AG04449 (cell line): Measurements from ENCODE around the gene TRAM2.

Source experiments
- CTCF ChIA-PET: fragments of 350-600 bp; formaldehyde crosslinking; extraction: SDS; loops from one replicate; lab custom pipeline; 2021; ENCODE audit warnings: antibody characterized with exemption; lab: Yijun Ruan, JAX
- POLR2A ChIA-PET: fragments of 400-600, 350-600 bp; formaldehyde crosslinking; extraction: SDS; loops from one replicate; lab custom pipeline; 2020; ENCODE audit warnings: antibody characterized with exemption, inconsistent platforms; lab: Yijun Ruan, JAX
- DNase-seq: peaks from one replicate; pipeline ENCODE4 v3.0.0-alpha.2; 2010; ENCODE audit warnings: low read depth, low spot score
- H3K4me3 ChIP-seq: 2 replicates; pipeline ENCODE4 v1.5.1; 2011; ENCODE audit warnings: low read depth, mild to moderate bottlenecking, control low read depth, low read length
- CTCF ChIP-seq: IDR thresholded peaks from one replicate; pipeline ENCODE4 v1.5.1; 2011; ENCODE audit warnings: mild to moderate bottlenecking, moderate library complexity, low read length, control low read depth, inconsistent platforms; ENCODE audit not compliant: insufficient read depth; ENCODE audit errors: missing control alignments

The TRAM2 gene

GRCh38 chr6:52605610-52606185 is 28.8 kb upstream of the TRAM2 start:
- no peak for TF ChIP-seq CTCF
- ChIA-PET POLR2A (interaction anchor here (1.5 kb wide), 1 partner anchor 10 kb away, joined by 5 read pairs; no protein-coding TSS in a partner anchor), CTCF (interaction anchor here (0.8 to 6.6 kb wide), 6 partner anchors 9 to 189 kb away, joined by 3 to 79 read pairs (median 8); partner anchors contain the start of gene TRAM2)
- no peak overlapping the region for H3K4me3 ChIP-seq
- no peak for DNase-seq

- ChIA-PET CTCF (interaction anchor here (1.1 to 2.0 kb wide), 6 partner anchors 13 to 199 kb away, joined by 3 to 5 read pairs (median 4); no protein-coding TSS in a partner anchor), POLR2A (interaction anchor here (1.4 kb wide), 1 partner anchor 8 kb away, joined by 5 read pairs; no protein-coding TSS in a partner anchor)
- DNase-seq: no peak
- H3K4me3 ChIP-seq: no peak overlapping the region
- TF ChIP-seq CTCF: no peak
These were observed 26.3 kb upstream of the TRAM2 start for GRCh38 chr6:52603000-52603795.

- CTCF ChIA-PET: interaction anchor here (1.0 to 7.1 kb wide), 20 partner anchors 8 to 191 kb away, joined by 3 to 109 read pairs (median 6); partner anchors contain the start of genes EFHC1 and TRAM2
- POLR2A ChIA-PET: no interaction called here
- no peak for DNase-seq
- H3K4me3 ChIP-seq: no peak overlapping the region
- TF ChIP-seq CTCF: no peak
These were observed 21.9 kb upstream of the TRAM2 start for GRCh38 chr6:52598824-52599190.

GRCh38 chr6:52598123-52598823 is 21.4 kb upstream of the TRAM2 start:
- CTCF ChIA-PET: interaction anchor here (0.6 to 7.1 kb wide), 29 partner anchors 9 to 191 kb away, joined by 3 to 109 read pairs (median 5); partner anchors contain the start of genes EFHC1 and TRAM2
- TF ChIP-seq CTCF: peak; percentile 82
- POLR2A ChIA-PET: no interaction called here
- no peak overlapping the region for H3K4me3 ChIP-seq
- no peak for DNase-seq

- POLR2A ChIA-PET: interaction anchor here (3.7 kb wide), 1 partner anchor 21 kb away, joined by 36 read pairs; the partner anchor contains the start of gene TRAM2
These were observed 20.9 kb upstream of the TRAM2 start for GRCh38 chr6:52597738-52598122.

More at GRCh38 chr6:52597738-52598122, 20.9 kb upstream of the TRAM2 start:
- no peak for TF ChIP-seq CTCF
- no peak for DNase-seq
- H3K4me3 ChIP-seq: no peak overlapping the region
- CTCF ChIA-PET: interaction anchor here (0.6 to 7.1 kb wide), 26 partner anchors 8 to 179 kb away, joined by 3 to 109 read pairs (median 6); partner anchors contain the start of genes EFHC1 and TRAM2
